ENCODE data around the gene FAM222A. TPM values are rescaled to one million over a fixed set of nuclear protein-coding genes. Genes with fewer than 3 reads are reported as not detected.
A peak's percentile ranks its signal among the peaks of the same experiment; 100 is the strongest.

FAM222A gene
- total RNA-seq, 1 donor: 0.36 TPM

DNA sequence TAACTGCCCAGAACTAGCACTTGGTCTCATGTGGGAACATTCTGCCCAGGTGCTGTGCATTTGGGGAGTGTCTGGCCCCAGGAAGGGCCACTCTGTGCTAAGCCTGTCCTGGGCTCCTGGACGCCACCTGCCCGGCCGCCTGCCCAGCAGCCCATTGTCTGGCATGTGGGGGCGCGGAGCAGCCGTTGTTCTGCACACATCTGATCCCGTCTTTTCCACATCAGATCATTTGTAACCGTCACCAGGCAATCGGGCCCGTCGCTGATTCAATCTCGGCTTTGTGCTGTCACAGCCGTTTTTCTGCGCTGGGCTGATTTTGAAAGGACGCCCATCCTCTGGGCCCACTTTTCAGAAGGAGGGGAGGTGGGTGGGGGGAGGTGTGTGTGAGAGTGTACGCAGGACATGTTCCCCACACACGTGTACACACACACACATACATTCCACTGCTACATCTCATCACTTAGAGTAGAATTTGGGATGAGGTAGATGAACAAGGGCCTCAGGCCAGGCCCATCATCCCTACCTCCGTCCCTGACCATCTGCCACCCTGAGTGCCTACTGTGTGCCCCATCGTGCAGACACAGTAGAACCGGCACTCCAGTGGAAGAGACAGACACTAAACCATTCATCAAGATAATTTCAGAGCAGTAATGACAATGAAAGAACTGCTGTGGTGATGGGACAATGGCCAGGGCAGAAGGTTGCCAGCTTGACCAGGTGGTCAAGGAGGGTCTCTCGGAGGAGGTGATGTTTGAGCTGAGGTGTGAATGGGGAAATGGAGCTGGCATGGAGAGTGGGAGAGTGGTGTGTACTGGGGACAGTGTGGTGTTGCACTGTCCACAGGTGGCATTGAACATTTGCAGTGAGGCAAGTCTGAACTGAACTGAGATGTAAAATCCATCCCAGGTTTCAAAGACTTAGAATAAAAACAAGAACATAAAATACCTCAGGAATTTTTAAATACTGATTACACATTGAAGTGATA, 19.0 kb downstream of the FAM222A start:
- Histone ChIP-seq H2AFZ (ENCODE audit: low read length) (no peak overlapping the region), H3K27me3 (ENCODE audit: insufficient read depth, low read length) (peaks cover 18% of the 10 kb centered on the region), H3K9me3 (ENCODE audit: low read depth, low read length) (no peaks in the 10 kb centered on the region), H3K4me2 (ENCODE audit: insufficient read depth, low read length) (no peak overlapping the region), H3K4me1 (ENCODE audit: insufficient read depth, low read length) (no peaks in the 10 kb centered on the region), H3K4me3 (ENCODE audit: insufficient read depth, low read length) (no peak overlapping the region), H3K36me3 (ENCODE audit: insufficient read depth, low read length) (no peaks in the 10 kb centered on the region), H3K27ac (ENCODE audit: low read depth, low read length) (no peak overlapping the region), H3K79me2 (ENCODE audit: insufficient read depth, low read length) (no peaks in the 10 kb centered on the region), H4K20me1 (ENCODE audit: insufficient read depth, low read length) (peaks cover 3% of the 10 kb centered on the region)
- TF ChIP-seq, protein P1, sequence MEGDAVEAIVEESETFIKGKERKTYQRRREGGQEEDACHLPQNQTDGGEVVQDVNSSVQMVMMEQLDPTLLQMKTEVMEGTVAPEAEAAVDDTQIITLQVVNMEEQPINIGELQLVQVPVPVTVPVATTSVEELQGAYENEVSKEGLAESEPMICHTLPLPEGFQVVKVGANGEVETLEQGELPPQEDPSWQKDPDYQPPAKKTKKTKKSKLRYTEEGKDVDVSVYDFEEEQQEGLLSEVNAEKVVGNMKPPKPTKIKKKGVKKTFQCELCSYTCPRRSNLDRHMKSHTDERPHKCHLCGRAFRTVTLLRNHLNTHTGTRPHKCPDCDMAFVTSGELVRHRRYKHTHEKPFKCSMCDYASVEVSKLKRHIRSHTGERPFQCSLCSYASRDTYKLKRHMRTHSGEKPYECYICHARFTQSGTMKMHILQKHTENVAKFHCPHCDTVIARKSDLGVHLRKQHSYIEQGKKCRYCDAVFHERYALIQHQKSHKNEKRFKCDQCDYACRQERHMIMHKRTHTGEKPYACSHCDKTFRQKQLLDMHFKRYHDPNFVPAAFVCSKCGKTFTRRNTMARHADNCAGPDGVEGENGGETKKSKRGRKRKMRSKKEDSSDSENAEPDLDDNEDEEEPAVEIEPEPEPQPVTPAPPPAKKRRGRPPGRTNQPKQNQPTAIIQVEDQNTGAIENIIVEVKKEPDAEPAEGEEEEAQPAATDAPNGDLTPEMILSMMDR (IDR thresholded peaks at IDR 0.05; ENCODE audit: extremely low read depth, low read depth, low read length): no peak
- peak; percentile 68 for DNase-seq (ENCODE audit: insufficient read length, low spot score, missing footprints)

DNA sequence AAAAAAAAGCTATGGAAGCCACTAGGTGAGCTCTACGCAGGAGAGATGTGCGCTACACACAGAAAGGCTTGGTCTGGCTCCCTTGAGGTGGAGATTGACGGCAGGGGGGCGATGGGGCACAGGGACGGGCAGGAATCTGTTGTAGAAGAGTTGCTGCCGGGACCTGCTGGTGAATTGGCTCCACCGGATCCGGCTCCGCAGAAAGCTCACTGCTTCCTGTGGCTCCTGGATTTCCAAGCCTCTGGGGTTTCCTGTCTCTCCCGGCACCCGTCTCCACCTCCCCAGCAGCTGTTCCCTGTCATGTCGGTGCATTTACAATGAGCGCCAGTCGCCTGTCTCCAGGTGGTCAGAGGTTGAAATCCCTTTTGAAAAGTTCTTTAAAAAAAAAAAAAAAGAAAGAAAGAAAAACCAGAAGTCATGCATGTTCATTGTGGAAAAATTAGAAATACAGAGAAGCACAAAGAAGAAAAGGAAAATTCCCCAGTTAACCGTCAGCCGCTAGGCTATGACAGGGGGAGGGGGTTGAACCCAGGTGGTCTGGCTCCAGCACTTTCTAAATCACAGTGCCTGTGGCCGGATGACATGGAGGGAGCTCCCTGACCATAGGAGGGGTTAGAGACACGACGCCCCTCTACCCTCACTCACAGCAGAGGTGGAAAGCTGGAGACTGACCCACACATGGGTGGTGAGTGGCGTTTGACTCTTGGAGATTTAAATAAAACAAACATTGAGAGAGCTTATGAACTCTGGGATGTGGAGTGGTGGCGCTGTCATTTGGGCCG, 20.8 kb downstream of the FAM222A start:
- Histone ChIP-seq H2AFZ (ENCODE audit: low read length) (no peak overlapping the region), H3K9me3 (ENCODE audit: low read depth, low read length) (no peaks in the 10 kb centered on the region), H3K4me3 (ENCODE audit: insufficient read depth, low read length) (no peak overlapping the region), H3K79me2 (ENCODE audit: insufficient read depth, low read length) (no peaks in the 10 kb centered on the region), H4K20me1 (ENCODE audit: insufficient read depth, low read length) (peaks cover 3% of the 10 kb centered on the region), H3K27ac (ENCODE audit: low read depth, low read length) (no peak overlapping the region), H3K27me3 (ENCODE audit: insufficient read depth, low read length) (peaks cover 18% of the 10 kb centered on the region), H3K36me3 (ENCODE audit: insufficient read depth, low read length) (no peaks in the 10 kb centered on the region), H3K4me1 (ENCODE audit: insufficient read depth, low read length) (no peaks in the 10 kb centered on the region), H3K4me2 (ENCODE audit: insufficient read depth, low read length) (no peak overlapping the region)
- peak; percentile 34 for DNase-seq (ENCODE audit: insufficient read length, low spot score, missing footprints)
- TF ChIP-seq, protein P1 (IDR thresholded peaks at IDR 0.05; ENCODE audit: extremely low read depth, low read depth, low read length): no peak

DNA sequence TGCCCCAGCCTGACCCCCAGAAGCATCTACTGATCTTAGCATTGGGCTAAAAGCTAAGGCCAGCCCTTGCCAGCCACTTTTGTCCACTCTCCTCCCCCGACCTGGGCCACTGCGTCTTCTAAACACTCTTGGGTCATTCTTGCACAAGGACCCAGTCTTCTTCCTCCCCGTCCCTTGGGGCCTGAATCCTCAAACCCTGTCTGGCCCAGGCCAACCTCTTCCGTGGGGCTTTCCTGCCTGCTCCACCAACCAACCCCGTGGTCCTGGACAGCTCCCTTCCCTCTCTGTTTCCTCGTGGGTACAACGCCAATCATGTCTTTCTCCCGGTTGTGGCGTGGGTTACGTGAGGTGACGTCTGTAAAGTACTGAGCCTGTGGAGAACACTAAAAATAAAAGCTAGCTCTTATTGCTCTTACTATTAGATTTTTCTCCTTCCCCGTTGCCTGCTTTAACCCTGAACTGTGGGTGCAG, 21.5 kb downstream of the FAM222A start:
- Histone ChIP-seq H2AFZ (ENCODE audit: low read length) (no peak overlapping the region), H3K4me1 (ENCODE audit: insufficient read depth, low read length) (no peaks in the 10 kb centered on the region), H3K27me3 (ENCODE audit: insufficient read depth, low read length) (peaks cover 18% of the 10 kb centered on the region), H3K4me3 (ENCODE audit: insufficient read depth, low read length) (no peak overlapping the region), H4K20me1 (ENCODE audit: insufficient read depth, low read length) (peaks cover 3% of the 10 kb centered on the region), H3K4me2 (ENCODE audit: insufficient read depth, low read length) (no peak overlapping the region), H3K9me3 (ENCODE audit: low read depth, low read length) (no peaks in the 10 kb centered on the region), H3K36me3 (ENCODE audit: insufficient read depth, low read length) (no peaks in the 10 kb centered on the region), H3K27ac (ENCODE audit: low read depth, low read length) (no peak overlapping the region), H3K79me2 (ENCODE audit: insufficient read depth, low read length) (no peaks in the 10 kb centered on the region)
- TF ChIP-seq, protein P1 (IDR thresholded peaks at IDR 0.05; ENCODE audit: extremely low read depth, low read depth, low read length): no peak
- DNase-seq (ENCODE audit: insufficient read length, low spot score, missing footprints): peak; percentile 31

Data from osteoblast (primary cell).